NB4 (cell line): ENCODE measurements around the gene VEPH1.

ENCODE experiments used
- CTCF ChIP-seq: IDR thresholded peaks from one replicate; pipeline ENCODE4 v1.5.1; 2012; ENCODE audit warnings: low read depth, low read length
- MAX ChIP-seq: IDR thresholded peaks from 2 replicates; pipeline ENCODE4 v1.6.1; 2011; ENCODE audit warnings: low read depth, low read length

- TF ChIP-seq MAX (no peak), CTCF (no peak)
Observed at GRCh38 chr3:157428853-157429252, 74.4 kb downstream of the VEPH1 start.
